ENCODE measurements around the gene SRA1. TPM values are rescaled to one million over a fixed set of nuclear protein-coding genes. Genes with fewer than 3 reads are reported as not detected.

SRA1 gene
- total RNA-seq, 1 experiment from 2014 or later, result 56.0 TPM

DNA sequence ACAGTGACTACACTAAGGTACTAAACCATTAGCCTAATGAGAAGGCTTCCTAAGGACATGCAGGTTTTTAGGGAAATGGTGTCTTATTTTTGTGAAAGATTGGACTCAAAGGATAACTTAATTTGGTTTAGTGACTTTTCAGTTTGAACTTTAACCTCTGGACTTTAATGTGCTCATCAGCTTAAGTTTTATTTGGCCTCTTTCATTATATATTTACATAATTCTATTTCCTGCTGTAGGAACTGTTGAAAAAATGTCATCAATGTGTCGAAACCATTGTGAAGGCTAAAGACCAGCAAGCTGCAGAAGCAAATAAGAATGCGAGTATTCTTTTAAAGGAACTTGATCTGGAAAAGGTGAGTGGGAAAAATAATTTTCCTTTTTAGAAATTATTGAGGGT, 44.1 kb downstream of the SRA1 start:
- in situ Hi-C loops (cut with HindIII; ENCODE audit: low pct_unique_long_range_greater_than_20kb, low sequenced_read_pairs), result no loop called here
- DNase-seq (ENCODE audit: low read depth), result no peak

DNA sequence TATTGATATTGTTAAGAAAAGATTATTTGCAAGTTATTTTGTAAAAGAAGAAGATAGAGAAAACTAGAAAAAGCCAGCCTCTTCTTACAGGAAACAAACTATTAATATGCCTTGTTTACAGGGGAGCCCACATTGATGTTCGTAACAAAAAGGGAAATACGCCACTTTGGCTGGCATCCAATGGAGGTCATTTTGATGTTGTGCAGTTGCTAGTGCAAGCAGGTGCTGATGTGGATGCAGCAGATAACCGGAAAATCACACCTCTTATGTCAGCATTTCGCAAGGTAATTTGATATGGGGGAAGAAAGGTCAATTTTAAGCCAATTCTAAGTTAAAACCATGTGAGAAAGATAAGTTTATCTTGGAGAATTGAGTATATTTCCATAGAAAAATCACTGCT, 47.4 kb downstream of the SRA1 start:
- no peak for DNase-seq (ENCODE audit: low read depth)
- in situ Hi-C loops (cut with HindIII; ENCODE audit: low pct_unique_long_range_greater_than_20kb, low sequenced_read_pairs), result no loop called here

GRCh38 chr5:140502834-140503233, 54.4 kb downstream of the SRA1 start:
- in situ Hi-C loops (cut with HindIII; ENCODE audit: low pct_unique_long_range_greater_than_20kb, low sequenced_read_pairs), result no loop called here
- no peak for DNase-seq (ENCODE audit: low read depth)

Other genes starting within 250 kb of the SRA1 start
- gene HBEGF, start 210.9 kb downstream of the SRA1 start, total RNA-seq (2014; rRNA removed; shearing (Covaris generic); ENCODE audit: low replicate concordance), result 1.8 and 5.8 TPM in 2 replicates
- gene SLC4A9, start 197.3 kb downstream of the SRA1 start, total RNA-seq (2014; rRNA removed; shearing (Covaris generic); ENCODE audit: low replicate concordance), result not detected in 2 replicates
- gene ANKHD1, start 155.6 kb downstream of the SRA1 start, total RNA-seq (2014; rRNA removed; shearing (Covaris generic); ENCODE audit: low replicate concordance), result 43.9 and 53.4 TPM in 2 replicates
- gene EIF4EBP3, start 9.8 kb downstream of the SRA1 start, total RNA-seq (2014; rRNA removed; shearing (Covaris generic); ENCODE audit: low replicate concordance), result 1.1 TPM in 1 of 2 replicates, not detected in the other
- gene APBB3, start 7.1 kb upstream of the SRA1 start, total RNA-seq (2014; rRNA removed; shearing (Covaris generic); ENCODE audit: low replicate concordance), result 3.2 and 7.2 TPM in 2 replicates
- gene SLC35A4, start 7.4 kb upstream of the SRA1 start, total RNA-seq (2014; rRNA removed; shearing (Covaris generic); ENCODE audit: low replicate concordance), result 21.3 and 30.5 TPM in 2 replicates
- gene CD14, start 75.7 kb upstream of the SRA1 start, total RNA-seq (2014; rRNA removed; shearing (Covaris generic); ENCODE audit: low replicate concordance), result 0.96 TPM in 1 of 2 replicates, not detected in the other
- gene TMCO6, start 82.0 kb upstream of the SRA1 start, total RNA-seq (2014; rRNA removed; shearing (Covaris generic); ENCODE audit: low replicate concordance), result 7.9 and 14.0 TPM in 2 replicates
- 71.7 and 78.2 TPM in 2 replicates for gene NDUFA2, start 90.2 kb upstream of the SRA1 start, total RNA-seq (2014; rRNA removed; shearing (Covaris generic); ENCODE audit: low replicate concordance)
- gene IK, start 90.4 kb upstream of the SRA1 start, total RNA-seq (2014; rRNA removed; shearing (Covaris generic); ENCODE audit: low replicate concordance), result 36.9 and 57.5 TPM in 2 replicates
- gene WDR55, start 107.4 kb upstream of the SRA1 start, total RNA-seq (2014; rRNA removed; shearing (Covaris generic); ENCODE audit: low replicate concordance), result 26.2 and 30.2 TPM in 2 replicates
- not detected in 2 replicates for gene DND1, start 116.1 kb upstream of the SRA1 start, total RNA-seq (2014; rRNA removed; shearing (Covaris generic); ENCODE audit: low replicate concordance)
- gene HARS1, start 133.9 kb upstream of the SRA1 start, total RNA-seq (2014; rRNA removed; shearing (Covaris generic); ENCODE audit: low replicate concordance), result 50.1 and 61.3 TPM in 2 replicates
- 30.0 and 41.5 TPM in 2 replicates for gene HARS2, start 134.0 kb upstream of the SRA1 start, total RNA-seq (2014; rRNA removed; shearing (Covaris generic); ENCODE audit: low replicate concordance)
- gene ZMAT2, start 143.0 kb upstream of the SRA1 start, total RNA-seq (2014; rRNA removed; shearing (Covaris generic); ENCODE audit: low replicate concordance), result 77.7 and 99.3 TPM in 2 replicates
- not detected in 2 replicates for gene PCDHA1, start 228.7 kb upstream of the SRA1 start, total RNA-seq (2014; rRNA removed; shearing (Covaris generic); ENCODE audit: low replicate concordance)
- gene PCDHA2, start 237.4 kb upstream of the SRA1 start, total RNA-seq (2014; rRNA removed; shearing (Covaris generic); ENCODE audit: low replicate concordance), result not detected in 2 replicates
- gene PCDHA3, start 243.6 kb upstream of the SRA1 start, total RNA-seq (2014; rRNA removed; shearing (Covaris generic); ENCODE audit: low replicate concordance), result 0.10 TPM in 1 of 2 replicates, not detected in the other
- gene PCDHA4, start 249.6 kb upstream of the SRA1 start, total RNA-seq (2014; rRNA removed; shearing (Covaris generic); ENCODE audit: low replicate concordance), result 10.8 and 11.5 TPM in 2 replicates

All from Caki2 (cell line).